ENCODE measurements around the gene UNKL.

Gene UNKL

GRCh38 chr16:1430214-1430758 lies 15.8 kb upstream of the UNKL start:
- DNase-seq = no peak

DNA sequence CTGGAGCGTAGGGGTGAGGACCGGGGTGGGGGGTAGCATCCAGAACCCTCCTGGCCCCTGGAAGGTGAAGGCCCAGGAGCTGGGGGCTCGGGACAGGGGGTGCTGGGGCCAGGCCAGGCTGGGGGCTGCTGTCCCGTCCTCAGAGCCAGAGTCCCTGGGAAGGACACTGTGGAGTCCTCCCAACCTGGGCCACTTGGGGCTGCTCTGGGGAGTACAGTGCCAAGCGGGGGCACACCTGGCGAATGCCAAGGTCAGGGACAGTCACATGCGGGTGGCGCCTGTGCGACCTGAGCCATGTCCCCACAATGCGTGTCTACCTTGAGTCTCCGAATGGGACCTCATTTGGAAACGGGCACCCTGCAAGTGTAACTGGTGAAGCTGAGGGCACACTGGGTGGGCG lies 15.1 kb upstream of the UNKL start:
- no peak for DNase-seq

DNA sequence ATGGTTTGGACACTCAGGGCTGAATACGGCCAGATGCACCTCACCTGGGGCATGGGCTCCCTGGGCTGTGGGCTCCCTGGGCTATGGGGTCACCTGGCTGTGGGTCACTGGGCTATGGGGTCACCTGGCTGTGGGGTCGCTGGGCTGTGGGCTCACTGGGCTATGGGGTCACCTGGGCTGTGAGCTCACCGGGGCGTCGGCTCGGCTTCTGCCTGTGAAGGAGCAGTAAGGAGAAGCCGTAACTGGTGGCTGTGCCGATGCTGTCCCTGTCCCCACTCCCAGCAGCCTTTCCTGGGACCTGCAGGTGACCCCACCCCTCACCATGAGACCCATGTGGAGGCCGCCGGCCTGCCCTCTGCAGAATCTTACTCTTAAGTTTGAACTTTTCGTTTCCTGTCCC lies 14.5 kb upstream of the UNKL start:
- no peak for DNase-seq

- peak; percentile 52 for DNase-seq
Measured at GRCh38 chr16:1428511-1428910, 14.0 kb upstream of the UNKL start.

DNA sequence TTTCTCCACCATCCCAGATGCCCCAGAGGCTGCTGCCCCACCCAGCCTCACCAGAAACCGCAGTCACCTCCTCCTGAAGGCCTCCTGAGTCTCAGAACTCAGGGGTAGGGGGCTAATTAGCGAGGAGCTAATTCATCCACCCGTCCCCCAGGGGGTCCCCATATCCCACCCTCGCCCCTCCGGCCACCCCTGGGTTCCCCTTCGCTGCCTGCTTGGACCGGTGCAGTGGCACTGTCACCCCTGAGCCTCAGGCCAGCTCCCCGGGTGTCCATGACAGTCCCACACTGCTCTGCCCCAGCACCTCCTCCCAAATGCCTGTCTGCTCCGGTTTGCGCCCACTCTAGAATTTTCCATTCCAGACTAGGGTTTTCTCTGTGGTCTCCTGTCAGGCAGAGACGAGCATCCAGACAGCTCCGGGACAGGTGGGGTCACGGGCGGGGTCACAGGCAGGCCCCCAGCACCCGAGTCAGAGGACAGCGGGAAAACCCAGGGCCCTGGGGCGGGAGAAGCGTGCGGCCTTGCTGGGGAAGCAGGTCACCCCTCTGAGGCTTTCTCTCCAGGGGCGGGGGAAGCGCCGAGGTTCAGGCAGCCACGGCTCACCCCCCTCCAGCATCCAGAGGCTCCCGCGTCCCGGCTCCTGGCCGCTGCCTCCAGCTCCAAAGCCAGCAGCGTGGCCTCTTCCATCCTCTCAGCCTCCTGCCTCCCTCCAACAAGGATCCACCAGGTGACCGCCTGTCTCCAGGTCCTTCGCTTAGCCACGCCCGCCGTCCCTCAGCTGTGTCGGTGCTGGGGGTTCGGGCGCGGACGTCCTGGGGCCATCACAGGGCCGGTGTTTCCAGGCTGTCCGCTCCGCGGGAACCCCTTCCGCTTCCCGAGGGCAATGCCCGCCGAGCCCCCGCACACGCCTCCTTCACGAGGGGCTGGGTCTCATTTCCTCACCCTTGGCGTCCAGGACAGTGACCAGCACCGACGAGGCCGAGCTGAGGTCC lies 13.3 kb upstream of the UNKL start:
- no peak for DNase-seq

DNA sequence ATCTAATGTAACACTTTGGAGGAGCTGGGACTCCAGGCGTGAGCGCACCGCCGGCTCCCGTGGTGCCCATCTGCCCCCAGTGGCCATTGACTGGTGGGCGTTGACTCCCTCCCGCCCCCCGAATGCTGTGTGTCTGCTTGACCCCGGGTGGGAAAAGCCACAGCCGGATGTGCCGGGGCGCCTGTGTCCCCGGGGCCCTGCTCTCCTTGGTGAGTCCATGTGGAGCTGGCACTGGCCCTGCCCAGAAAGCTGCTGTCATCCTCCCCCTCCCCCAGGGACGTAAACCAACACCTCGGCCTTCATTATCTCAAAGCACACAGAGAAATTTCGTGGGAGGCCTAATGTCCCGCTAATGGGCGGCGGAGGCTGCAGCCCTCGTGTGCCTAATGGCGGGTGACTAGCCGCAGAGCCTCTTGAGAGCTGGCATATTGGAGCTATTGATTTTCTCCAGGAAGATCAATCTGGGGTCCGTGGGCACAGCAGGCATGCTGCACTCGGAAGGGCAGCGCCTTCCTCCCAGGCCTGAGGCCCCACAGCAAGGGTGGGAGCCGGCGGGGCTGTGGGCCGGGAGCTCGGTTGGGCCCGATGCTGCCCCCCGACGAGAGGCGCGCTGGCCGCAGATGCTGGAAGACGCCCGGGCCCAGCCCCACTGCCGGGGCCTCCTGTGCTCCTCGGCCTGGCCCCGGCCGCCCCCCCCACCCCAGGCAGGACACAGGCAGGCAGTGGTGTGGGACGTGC lies 12.4 kb upstream of the UNKL start:
- peak; percentile 52 for DNase-seq

GRCh38 chr16:1425616-1426370 lies 11.3 kb upstream of the UNKL start:
- DNase-seq = no peak

- no peak for DNase-seq
Measured at GRCh38 chr16:1424028-1424427, 9.5 kb upstream of the UNKL start.

GRCh38 chr16:1422076-1422475 lies 7.6 kb upstream of the UNKL start:
- no peak for DNase-seq

- DNase-seq = peak; percentile 6
Measured at GRCh38 chr16:1420111-1420539, 5.6 kb upstream of the UNKL start.

GRCh38 chr16:1416521-1416941 lies 2.0 kb upstream of the UNKL start:
- DNase-seq = no peak

GRCh38 chr16:1413684-1414531 lies 596 bp downstream of the UNKL start:
- peak; percentile 65 for DNase-seq

DNA sequence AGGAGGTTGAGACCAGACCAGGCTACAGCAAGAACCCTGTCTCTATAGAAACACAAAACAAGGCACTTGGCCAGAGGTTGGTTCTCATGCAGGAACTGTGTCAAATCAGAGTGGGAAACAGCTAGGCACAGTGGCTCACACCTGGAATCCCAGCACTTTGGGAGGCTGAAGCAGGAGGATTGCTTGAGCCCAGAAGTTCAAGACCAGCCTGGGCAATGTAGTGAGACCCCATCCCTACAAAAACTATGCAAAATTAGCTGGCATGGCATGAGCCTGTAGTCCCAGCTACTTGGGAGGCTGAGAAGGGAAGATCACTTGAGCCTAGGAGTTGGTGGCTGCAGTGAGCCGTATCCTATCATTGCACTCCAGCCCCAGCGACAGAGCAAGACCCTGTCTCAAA lies 1.7 kb downstream of the UNKL start:
- no peak for DNase-seq

GRCh38 chr16:1408171-1408837 lies 6.2 kb downstream of the UNKL start:
- DNase-seq = peak; percentile 89

GRCh38 chr16:1407753-1408152 lies 6.8 kb downstream of the UNKL start:
- peak; percentile 3 for DNase-seq

- DNase-seq = no peak
Measured at GRCh38 chr16:1403733-1404132, 10.8 kb downstream of the UNKL start.

- DNase-seq = no peak
Measured at GRCh38 chr16:1403036-1403435, 11.5 kb downstream of the UNKL start.

DNA sequence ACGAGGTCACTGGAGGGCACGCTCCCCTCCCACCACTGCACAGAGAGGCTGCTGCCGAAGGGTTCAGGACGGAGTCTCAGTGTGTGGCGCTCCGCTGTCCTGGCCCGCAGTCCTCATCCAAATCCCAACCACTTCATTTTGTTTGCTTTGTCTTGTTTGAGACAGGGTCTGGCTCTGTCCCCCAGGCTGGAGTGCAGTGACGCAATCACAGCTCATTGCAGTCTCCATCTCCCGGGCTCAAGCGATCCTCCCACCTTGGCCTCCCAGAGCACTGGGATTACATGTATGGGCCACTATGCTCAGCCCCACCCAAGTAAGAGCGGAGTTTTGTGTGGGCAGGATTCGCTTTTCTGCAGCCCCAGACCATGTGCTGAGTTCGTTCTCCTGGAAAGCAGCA lies 12.7 kb downstream of the UNKL start:
- DNase-seq = no peak

DNA sequence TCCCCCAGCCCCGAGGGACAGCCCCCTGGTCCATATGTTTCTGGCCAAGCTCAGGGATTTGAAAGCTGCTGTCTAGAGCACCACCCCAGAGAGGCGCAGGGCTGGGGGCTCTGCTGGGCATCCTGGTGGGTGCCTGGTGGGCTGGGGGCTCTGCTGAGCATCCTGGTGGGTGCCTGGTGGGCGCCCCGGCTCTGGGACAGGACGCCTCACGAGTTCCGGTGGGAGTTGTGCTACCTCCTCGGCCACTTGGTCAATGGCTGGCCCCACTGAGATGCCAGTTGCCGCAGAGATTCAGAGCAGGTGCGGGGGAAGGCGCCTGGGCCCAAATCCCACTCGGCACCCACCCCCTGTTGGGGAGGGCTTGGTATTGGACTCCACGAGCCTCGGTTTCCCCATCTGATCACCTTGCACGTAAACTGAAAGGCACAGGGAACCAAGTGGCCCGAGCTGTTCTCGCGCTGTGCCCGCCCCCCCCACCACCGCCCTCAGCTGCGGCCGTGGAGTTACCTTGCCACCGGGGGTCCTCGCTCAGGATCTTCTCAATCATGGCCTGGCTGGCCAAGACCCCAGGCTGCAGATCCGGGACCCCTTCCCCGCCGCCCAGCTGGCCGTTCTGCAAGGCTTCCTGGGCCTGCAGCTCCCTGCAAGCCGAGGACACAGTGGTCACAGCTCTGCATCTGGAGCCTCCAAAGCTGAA lies 13.3 kb downstream of the UNKL start:
- DNase-seq = no peak

GRCh38 chr16:1398826-1399581 lies 15.5 kb downstream of the UNKL start:
- no peak for DNase-seq
